Transverse colon (tissue), 4 donors: ENCODE data around the gene NXPH1. TPM values are rescaled to one million over a fixed set of nuclear protein-coding genes. Genes with fewer than 3 reads are reported as not detected.

Experiments used
- DNase-seq: peaks from one replicate; pipeline ENCODE4 v3.0.0-alpha.2; 2019
- H3K27ac ChIP-seq, 4 donors: fragments of 200-600 bp; sonication (generic); 2 replicates each; pipeline ENCODE4 v1.5.1; 2016 to 2018; ENCODE audit warnings: inconsistent platforms in 4 of 4
- H3K27me3 ChIP-seq: fragments of 200-600 bp; sonication (generic); 2 replicates; pipeline ENCODE4 v1.5.1; 2017; ENCODE audit warnings: inconsistent platforms
- H3K36me3 ChIP-seq, 4 donors: fragments of 200-600 bp; sonication (generic); 2 replicates each; pipeline ENCODE4 v1.5.1; 2017 to 2019; ENCODE audit warnings: inconsistent platforms in 4 of 4
- H3K4me1 ChIP-seq, 4 donors: fragments of 200-600 bp; sonication (generic); 2 replicates each; pipeline ENCODE4 v1.5.1; 2017 to 2020; ENCODE audit warnings: inconsistent platforms in 4 of 4
- H3K4me3 ChIP-seq, 4 donors: fragments of 200-600 bp; sonication (generic); 1 replicate in 1 of 4; 2 replicates in 3 of 4; pipeline versions ENCODE4 v1.5.1 to v1.6.1; 2017 to 2019; ENCODE audit warnings: inconsistent platforms in 4 of 4
- H3K9me3 ChIP-seq, 2 donors: fragments of 200-600 bp; sonication (generic); 2 replicates each; pipeline ENCODE4 v1.5.1; 2017 to 2019; ENCODE audit warnings: inconsistent platforms in 2 of 2
- EP300 ChIP-seq: sonication (generic); formaldehyde crosslinking; IDR thresholded peaks from one replicate; pipeline ENCODE4 v1.6.1; 2017; ENCODE audit warnings: antibody characterized with exemption, low read depth
- POLR2A ChIP-seq: fragments of 450-650 bp; IDR thresholded peaks from one replicate; pipeline ENCODE4 v1.6.1; 2016; ENCODE audit warnings: antibody characterized with exemption, mild to moderate bottlenecking, moderate library complexity
- POLR2AphosphoS5 ChIP-seq, 3 donors: sonication (generic); formaldehyde crosslinking; IDR thresholded peaks; one replicate each; pipeline ENCODE4 v1.6.1; 2016; ENCODE audit warnings: antibody characterized with exemption in 3 of 3
- WGBS, 2 donors: methylation state at CpG; one replicate each; pipeline ENCODE4 v1.1.5; 2018; ENCODE audit warnings: low coverage in 1 of 2; 5-methylcytosine and 5-hydroxymethylcytosine counted together
- in situ Hi-C, 4 donors: fragments of 200-750 bp; cut with MboI; loops; one replicate each; pipeline versions ENCODE4 v1.15.0 to v1.15.1; 2017; ENCODE audit warnings: low sequenced_read_pairs in 3 of 4, low pct_ligation_motif_present in 1 of 4, low pct_unique_long_range_greater_than_20kb in 1 of 4
- intact Hi-C: fragments of 100-400 bp; cut with DNase I; formaldehyde crosslinking; loops from one replicate; pipeline ENCODE4 v1.15.1; 2023; ENCODE audit warnings: low total_unique reads
- total RNA-seq, 4 donors: library from RNA; depleted of rRNA; stranded (reverse); fragments of >200 nt; gene quantifications; one replicate each; pipeline ENCODE4 v1.1.0, GENCODE V29; 2016
- TF ChIP-seq, protein P1 (sequence below), 5 experiments: fragments of 200-600 bp in 3 of 5; fragments of 450-650 bp in 2 of 5; sonication (generic) in 3 of 5; IDR thresholded peaks; 1 replicate in 2 of 5; 2 replicates in 3 of 5; pipeline ENCODE4 v1.5.1; 2016 to 2017; ENCODE audit warnings: antibody characterized with exemption in 5 of 5, inconsistent platforms in 3 of 5, mild to moderate bottlenecking in 2 of 5, moderate library complexity in 1 of 5

The NXPH1 gene
- total RNA-seq, 4 donors from 2014 or later, result not detected

DNA sequence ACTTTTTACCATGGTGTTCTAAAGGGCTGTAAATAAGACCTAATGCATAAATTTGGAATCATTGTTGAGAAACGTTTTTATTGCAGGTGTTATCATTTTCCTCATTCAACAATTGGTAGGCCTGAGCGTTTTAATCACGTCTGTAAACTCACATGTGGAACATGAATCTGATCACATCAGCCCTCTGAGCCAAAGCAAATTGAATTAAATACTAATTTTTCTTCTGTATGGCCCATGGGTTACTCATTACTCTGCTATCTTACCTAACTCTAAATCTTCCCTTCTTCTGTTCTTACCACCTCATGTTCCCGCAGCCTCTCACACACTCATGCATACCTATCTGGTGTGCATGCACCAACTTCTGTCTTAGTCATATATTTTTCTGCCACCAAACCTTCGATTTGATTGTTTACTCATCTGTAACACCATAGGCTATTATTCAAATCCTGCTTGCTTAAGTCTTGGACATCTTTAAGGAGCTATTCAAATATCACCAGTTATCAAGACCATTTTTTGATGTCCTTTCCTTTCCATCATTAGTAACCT, 82.3 kb downstream of the NXPH1 start:
- Histone ChIP-seq H3K27me3 (no peaks in the 10 kb centered on the region), H3K4me3 (no peak overlapping the region), H3K4me1 (no peaks in the 10 kb centered on the region), H3K36me3 (no peaks in the 10 kb centered on the region), H3K27ac (no peak overlapping the region), H3K9me3 (no peaks in the 10 kb centered on the region)
- no peak for DNase-seq
- intact Hi-C loops, result no loop called here
- WGBS, 2 donors, result 37 to 53% methylated on average over 5 of the region's 5 CpGs
- in situ Hi-C loops, result no loop called here
- TF ChIP-seq POLR2AphosphoS5 (IDR thresholded peaks at IDR 0.05), result no peak
- TF ChIP-seq EP300, result no peak

DNA sequence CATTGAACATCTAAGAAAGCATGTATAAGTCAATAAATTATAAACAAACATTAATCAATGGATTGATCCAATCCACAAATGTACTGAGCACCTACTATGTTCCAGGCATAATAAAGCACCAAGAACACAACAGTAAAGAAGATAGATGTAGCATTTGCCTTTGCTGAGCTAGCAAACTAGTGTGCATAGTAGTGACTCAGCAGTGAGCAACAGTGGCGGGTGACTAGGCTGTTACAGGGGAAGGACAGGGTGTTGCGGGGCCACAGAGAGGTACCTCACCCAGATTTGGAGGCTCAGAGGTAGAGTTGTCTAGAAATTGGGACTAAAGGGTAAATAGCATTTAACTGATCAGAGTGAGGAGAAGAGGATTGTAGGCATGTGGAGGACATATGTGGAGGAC, 83.6 kb downstream of the NXPH1 start:
- Histone ChIP-seq H3K9me3 (no peaks in the 10 kb centered on the region), H3K36me3 (no peaks in the 10 kb centered on the region), H3K27ac (no peak overlapping the region), H3K4me1 (no peaks in the 10 kb centered on the region), H3K4me3 (no peak overlapping the region), H3K27me3 (no peaks in the 10 kb centered on the region)
- intact Hi-C loops (no loop called here), in situ Hi-C loops (no loop called here)
- no peak for TF ChIP-seq EP300
- TF ChIP-seq, protein P1, sequence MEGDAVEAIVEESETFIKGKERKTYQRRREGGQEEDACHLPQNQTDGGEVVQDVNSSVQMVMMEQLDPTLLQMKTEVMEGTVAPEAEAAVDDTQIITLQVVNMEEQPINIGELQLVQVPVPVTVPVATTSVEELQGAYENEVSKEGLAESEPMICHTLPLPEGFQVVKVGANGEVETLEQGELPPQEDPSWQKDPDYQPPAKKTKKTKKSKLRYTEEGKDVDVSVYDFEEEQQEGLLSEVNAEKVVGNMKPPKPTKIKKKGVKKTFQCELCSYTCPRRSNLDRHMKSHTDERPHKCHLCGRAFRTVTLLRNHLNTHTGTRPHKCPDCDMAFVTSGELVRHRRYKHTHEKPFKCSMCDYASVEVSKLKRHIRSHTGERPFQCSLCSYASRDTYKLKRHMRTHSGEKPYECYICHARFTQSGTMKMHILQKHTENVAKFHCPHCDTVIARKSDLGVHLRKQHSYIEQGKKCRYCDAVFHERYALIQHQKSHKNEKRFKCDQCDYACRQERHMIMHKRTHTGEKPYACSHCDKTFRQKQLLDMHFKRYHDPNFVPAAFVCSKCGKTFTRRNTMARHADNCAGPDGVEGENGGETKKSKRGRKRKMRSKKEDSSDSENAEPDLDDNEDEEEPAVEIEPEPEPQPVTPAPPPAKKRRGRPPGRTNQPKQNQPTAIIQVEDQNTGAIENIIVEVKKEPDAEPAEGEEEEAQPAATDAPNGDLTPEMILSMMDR (IDR thresholded peaks at IDR 0.05), result no peak
- TF ChIP-seq POLR2A, result no peak
- TF ChIP-seq POLR2AphosphoS5 (IDR thresholded peaks at IDR 0.05), result no peak
- DNase-seq, result no peak
- WGBS, 2 donors, result 88 to 100% methylated on average over 2 of the region's 2 CpGs

DNA sequence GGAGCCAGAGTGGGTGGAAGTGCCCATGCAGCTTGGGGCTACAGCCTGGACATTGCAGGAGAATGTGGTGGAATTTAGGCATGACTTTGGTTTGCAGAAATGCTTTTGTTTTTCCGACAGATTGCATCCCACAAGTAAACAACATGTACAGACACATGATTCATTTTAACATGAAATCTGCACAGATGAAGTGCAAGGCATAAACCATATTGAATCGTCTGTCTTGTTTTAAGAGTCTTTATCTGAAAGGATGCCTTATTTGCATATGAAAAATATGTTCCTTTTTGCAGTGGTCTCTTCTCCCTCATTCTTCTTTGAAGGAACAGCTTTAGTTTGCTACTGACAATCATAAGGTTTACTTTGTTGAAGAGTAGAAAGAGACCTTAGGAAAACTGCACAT, 94.9 kb downstream of the NXPH1 start:
- in situ Hi-C loops (no loop called here), intact Hi-C loops (no loop called here)
- no peaks in the 10 kb centered on the region for H3K4me1 ChIP-seq
- H3K27me3 ChIP-seq, result no peaks in the 10 kb centered on the region
- no peaks in the 10 kb centered on the region for H3K9me3 ChIP-seq
- H3K36me3 ChIP-seq, result no peaks in the 10 kb centered on the region
- no peak for DNase-seq
- WGBS, 2 donors, result 38 to 65% methylated on average over 2 of the region's 2 CpGs
- TF ChIP-seq POLR2A (no peak), EP300 (no peak), POLR2AphosphoS5 (IDR thresholded peaks at IDR 0.05) (no peak)
- TF ChIP-seq, protein P1 (IDR thresholded peaks at IDR 0.05), result no peak
- no peak overlapping the region for H3K4me3 ChIP-seq
- H3K27ac ChIP-seq, result no peak overlapping the region

DNA sequence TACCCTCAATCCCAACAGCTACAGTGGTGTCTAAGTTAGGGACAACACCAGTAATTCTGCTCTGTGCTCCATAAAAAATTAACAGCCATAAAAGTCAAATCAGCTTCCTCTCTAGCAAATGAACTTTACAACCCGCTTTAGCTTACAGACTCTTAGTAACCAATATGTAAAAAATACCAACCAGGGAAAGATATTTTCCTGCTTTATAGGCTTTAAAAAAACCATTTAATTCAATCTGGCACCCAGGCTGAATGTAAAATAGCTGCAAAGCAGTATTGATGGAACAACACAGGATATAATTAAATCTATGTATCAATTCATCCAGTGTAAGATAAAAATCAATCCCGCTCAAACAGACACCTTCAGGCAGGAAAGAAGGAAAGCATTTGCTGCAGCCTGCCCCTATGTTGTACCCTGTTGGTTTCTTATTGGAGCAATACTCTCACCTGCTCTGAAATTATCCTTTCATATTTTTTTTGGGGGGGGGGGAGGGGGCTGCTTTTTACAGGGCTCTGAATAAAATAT, 98.6 kb downstream of the NXPH1 start:
- H3K4me3 ChIP-seq, result no peak overlapping the region
- WGBS, 2 donors, result 68 to 72% methylated on average over 2 of the region's 2 CpGs
- TF ChIP-seq, protein P1 (IDR thresholded peaks at IDR 0.05), result no peak
- no peak for TF ChIP-seq EP300
- TF ChIP-seq POLR2A, result no peak
- TF ChIP-seq POLR2AphosphoS5 (IDR thresholded peaks at IDR 0.05), result no peak
- DNase-seq, result no peak
- H3K27me3 ChIP-seq, result no peaks in the 10 kb centered on the region
- in situ Hi-C loops (no loop called here), intact Hi-C loops (no loop called here)
- H3K4me1 ChIP-seq, result no peaks in the 10 kb centered on the region
- no peaks in the 10 kb centered on the region for H3K9me3 ChIP-seq
- H3K27ac ChIP-seq, result no peak overlapping the region
- H3K36me3 ChIP-seq, result no peaks in the 10 kb centered on the region

DNA sequence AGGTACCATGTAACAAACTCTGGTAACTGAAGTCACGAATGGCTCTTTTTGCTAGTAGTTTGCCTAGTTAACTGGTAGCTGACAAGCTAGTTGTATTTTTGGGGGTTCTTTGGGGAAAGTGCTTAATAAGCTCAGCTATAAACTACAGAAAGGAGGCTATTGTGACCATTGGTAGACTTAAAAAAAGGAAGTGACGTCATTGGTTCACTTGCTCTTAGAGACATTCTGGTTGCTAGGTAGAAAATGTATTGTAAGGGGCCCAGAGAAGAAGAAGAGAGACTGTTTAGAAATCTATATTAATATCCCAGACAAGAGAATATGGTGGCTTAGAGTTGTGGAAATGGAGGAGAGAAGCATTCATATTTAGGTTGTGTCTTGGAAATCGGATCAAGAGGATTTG, 103.0 kb downstream of the NXPH1 start:
- WGBS, 2 donors, result 75 to 84% methylated on average over 3 of the region's 3 CpGs
- intact Hi-C loops (no loop called here), in situ Hi-C loops (no loop called here)
- DNase-seq, result no peak
- TF ChIP-seq POLR2A (no peak), EP300 (no peak), POLR2AphosphoS5 (IDR thresholded peaks at IDR 0.05) (no peak)
- TF ChIP-seq, protein P1 (IDR thresholded peaks at IDR 0.05), result no peak
- Histone ChIP-seq H3K9me3 (no peaks in the 10 kb centered on the region), H3K36me3 (no peaks in the 10 kb centered on the region), H3K4me3 (no peak overlapping the region), H3K27me3 (no peaks in the 10 kb centered on the region), H3K4me1 (no peaks in the 10 kb centered on the region), H3K27ac (no peak overlapping the region)
